HepG2 (cell line): ENCODE results near the gene MICAL3.

Experiments used
- CTCF ChIP-seq: sonication (generic); formaldehyde crosslinking; IDR thresholded peaks from 2 replicates; pipeline ENCODE4 v1.5.0; 2020; ENCODE audit warnings: mild to moderate bottlenecking, missing genetic modification reagents, moderate library complexity
- ELK4 ChIP-seq: sonication (generic); formaldehyde crosslinking; IDR thresholded peaks from 2 replicates; pipeline ENCODE4 v1.9.0; 2021; ENCODE audit warnings: missing genetic modification reagents, borderline replicate concordance
- HCFC1 ChIP-seq: fragments of 150-350 bp; IDR thresholded peaks from 2 replicates; pipeline ENCODE4 v1.6.1; 2014; ENCODE audit warnings: low read depth, low read length
- RFX5 ChIP-seq: IDR thresholded peaks from 2 replicates; pipeline ENCODE4 v1.6.1; 2011; ENCODE audit warnings: low read depth, low read length, improper control_type of control experiment
- ZBTB7A ChIP-seq: sonication (generic); formaldehyde crosslinking; IDR thresholded peaks from 2 replicates; pipeline ENCODE4 v1.8.0; 2022; ENCODE audit warnings: mild to moderate bottlenecking, missing genetic modification reagents
- ZNF253 ChIP-seq: sonication (generic); formaldehyde crosslinking; IDR thresholded peaks from 2 replicates; pipeline ENCODE4 v1.8.0; 2022; ENCODE audit warnings: mild to moderate bottlenecking, missing genetic modification reagents, borderline replicate concordance
- ZNF879 ChIP-seq: sonication (generic); formaldehyde crosslinking; IDR thresholded peaks from 2 replicates; pipeline ENCODE4 v1.8.1; 2023; ENCODE audit warnings: missing genetic modification reagents

- TF ChIP-seq ZBTB7A (CRISPR knock-in tag) (no peak), CTCF (no peak), RFX5 (no peak), ZNF879 (CRISPR knock-in tag) (no peak), HCFC1 (no peak), ZNF253 (CRISPR knock-in tag) (no peak), ELK4 (CRISPR knock-in tag) (no peak)
These were observed 140.3 kb downstream of the MICAL3 start for GRCh38 chr22:17884084-17884483.
